Parathyroid adenoma (tissue), 2 donors: ENCODE measurements around the gene ENHO.
A peak's percentile ranks its signal among the peaks of the same experiment; 100 is the strongest.

Experiments
- H2AFZ ChIP-seq: fragments of 300-600 bp; sonication (generic); one replicate; pipeline ENCODE4 v1.7.0; 2017; ENCODE audit warnings: antibody characterized with exemption, mild to moderate bottlenecking
- H3K27ac ChIP-seq: fragments of 300-600 bp; sonication (generic); one replicate; pipeline ENCODE4 v1.7.0; 2017
- H3K27me3 ChIP-seq: fragments of 300-600 bp; sonication (generic); one replicate; pipeline ENCODE4 v1.7.0; 2017; ENCODE audit warnings: low read length; ENCODE audit not compliant: control insufficient read depth, insufficient read depth
- H3K36me3 ChIP-seq: fragments of 300-600 bp; sonication (generic); one replicate; pipeline ENCODE4 v1.7.0; 2017; ENCODE audit warnings: low read length; ENCODE audit not compliant: control insufficient read depth, insufficient read depth
- H3K4me1 ChIP-seq: fragments of 300-600 bp; sonication (generic); one replicate; pipeline ENCODE4 v1.7.0; 2017; ENCODE audit warnings: control low read depth
- H3K4me2 ChIP-seq: fragments of 300-600 bp; sonication (generic); one replicate; pipeline ENCODE4 v1.7.0; 2017; ENCODE audit warnings: low read length
- H3K4me3 ChIP-seq: fragments of 300-600 bp; sonication (generic); one replicate; pipeline ENCODE4 v1.7.0; 2017; ENCODE audit warnings: low read depth, low read length
- H3K79me2 ChIP-seq: fragments of 300-600 bp; sonication (generic); one replicate; pipeline ENCODE4 v1.7.0; 2017; ENCODE audit warnings: control low read depth
- H3K9ac ChIP-seq: fragments of 300-600 bp; sonication (generic); one replicate; pipeline ENCODE4 v1.7.0; 2017; ENCODE audit warnings: mild to moderate bottlenecking
- H3K9me3 ChIP-seq: fragments of 300-600 bp; sonication (generic); one replicate; pipeline ENCODE4 v1.7.0; 2017; ENCODE audit warnings: low read length; ENCODE audit not compliant: control insufficient read depth
- TF ChIP-seq, protein P1 (sequence below): fragments of 300-600 bp; sonication (generic); IDR thresholded peaks from one replicate; pipeline ENCODE4 v1.7.0; 2017; ENCODE audit warnings: antibody characterized with exemption, mild to moderate bottlenecking
- donor health status: primary hyperparathyroidism.

Gene ENHO

DNA sequence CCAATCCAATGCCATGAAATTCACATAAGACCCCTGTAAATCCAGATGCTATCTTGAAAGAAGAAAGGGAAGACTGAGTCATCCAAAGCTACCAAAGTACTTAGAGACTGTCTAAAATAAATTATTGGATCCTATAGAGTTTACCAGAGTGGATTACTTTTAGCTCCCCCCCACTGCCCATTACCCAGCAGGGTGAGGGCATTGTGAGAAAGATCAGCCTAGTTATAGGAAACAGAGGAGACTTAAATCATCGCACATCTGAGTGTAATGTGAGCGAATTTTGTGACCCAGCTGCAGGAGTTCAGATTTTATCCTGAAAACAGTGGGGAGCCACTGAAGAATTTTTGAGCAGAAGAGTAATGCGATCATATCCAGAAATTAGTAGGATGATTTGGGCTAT, 1.6 kb upstream of the ENHO start:
- H2AFZ ChIP-seq, result no peak overlapping the region
- no peaks in the 10 kb centered on the region for H3K9me3 ChIP-seq

DNA sequence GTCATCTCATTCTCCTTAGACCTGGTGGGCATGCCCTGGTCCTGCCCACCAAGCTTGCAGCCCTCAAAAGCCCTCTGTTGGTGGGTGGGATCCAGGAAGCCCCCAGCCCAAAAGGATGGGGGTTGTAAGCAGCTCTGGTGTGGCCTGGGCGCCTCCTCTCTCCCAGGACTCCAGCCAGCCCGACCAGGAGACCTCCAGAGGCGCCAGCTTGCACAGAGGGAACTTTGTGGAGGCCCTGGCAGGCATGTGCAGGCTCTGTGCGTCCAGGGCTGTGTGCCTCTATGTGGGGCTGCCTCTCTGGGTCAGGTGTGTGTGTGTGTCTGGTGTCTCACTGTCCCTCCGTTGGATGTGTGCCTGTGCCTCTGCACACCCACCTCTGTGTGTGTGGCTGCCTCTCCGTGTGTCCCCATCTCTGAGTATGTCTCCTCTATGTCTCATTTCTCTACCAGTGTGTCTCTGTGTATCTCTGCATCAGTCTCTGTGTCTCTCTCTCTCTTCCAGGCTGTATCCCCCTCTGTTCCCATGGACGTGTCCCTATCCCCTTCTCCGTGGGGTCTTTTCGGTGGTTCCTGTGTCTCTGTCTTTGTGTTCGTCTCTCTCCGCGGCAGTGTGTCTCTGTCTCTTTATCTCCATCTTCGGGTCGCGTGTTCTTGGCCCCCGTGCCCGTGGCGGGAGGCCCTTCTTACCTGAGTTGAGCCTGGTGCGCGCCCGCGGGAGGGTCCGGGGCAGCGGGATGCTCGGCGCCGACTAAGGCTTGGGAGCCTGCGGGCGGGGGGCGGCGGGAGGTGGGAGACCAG, 501 bp downstream of the ENHO start:
- H3K79me2 ChIP-seq, result no peaks in the 10 kb centered on the region
- H3K27me3 ChIP-seq, result no peaks in the 10 kb centered on the region
- H3K27ac ChIP-seq, result no peak overlapping the region
- no peak overlapping the region for H3K9ac ChIP-seq
- H3K9me3 ChIP-seq, result no peaks in the 10 kb centered on the region
- H3K4me2 ChIP-seq, result peak overlapping the region; percentile 66
- TF ChIP-seq, protein P1, sequence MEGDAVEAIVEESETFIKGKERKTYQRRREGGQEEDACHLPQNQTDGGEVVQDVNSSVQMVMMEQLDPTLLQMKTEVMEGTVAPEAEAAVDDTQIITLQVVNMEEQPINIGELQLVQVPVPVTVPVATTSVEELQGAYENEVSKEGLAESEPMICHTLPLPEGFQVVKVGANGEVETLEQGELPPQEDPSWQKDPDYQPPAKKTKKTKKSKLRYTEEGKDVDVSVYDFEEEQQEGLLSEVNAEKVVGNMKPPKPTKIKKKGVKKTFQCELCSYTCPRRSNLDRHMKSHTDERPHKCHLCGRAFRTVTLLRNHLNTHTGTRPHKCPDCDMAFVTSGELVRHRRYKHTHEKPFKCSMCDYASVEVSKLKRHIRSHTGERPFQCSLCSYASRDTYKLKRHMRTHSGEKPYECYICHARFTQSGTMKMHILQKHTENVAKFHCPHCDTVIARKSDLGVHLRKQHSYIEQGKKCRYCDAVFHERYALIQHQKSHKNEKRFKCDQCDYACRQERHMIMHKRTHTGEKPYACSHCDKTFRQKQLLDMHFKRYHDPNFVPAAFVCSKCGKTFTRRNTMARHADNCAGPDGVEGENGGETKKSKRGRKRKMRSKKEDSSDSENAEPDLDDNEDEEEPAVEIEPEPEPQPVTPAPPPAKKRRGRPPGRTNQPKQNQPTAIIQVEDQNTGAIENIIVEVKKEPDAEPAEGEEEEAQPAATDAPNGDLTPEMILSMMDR, result no peak
- H3K4me1 ChIP-seq, result peaks cover 5% of the 10 kb centered on the region
- H2AFZ ChIP-seq, result peak overlapping the region; percentile 89
- no peaks in the 10 kb centered on the region for H3K36me3 ChIP-seq
- peak overlapping the region; percentile 53 for H3K4me3 ChIP-seq

More for the DNA sequence above, 1.6 kb upstream of the ENHO start:
- Histone ChIP-seq H3K27me3 (no peaks in the 10 kb centered on the region), H3K4me2 (no peak overlapping the region), H3K79me2 (no peaks in the 10 kb centered on the region), H3K27ac (no peak overlapping the region), H3K36me3 (no peaks in the 10 kb centered on the region), H3K4me1 (peaks cover 5% of the 10 kb centered on the region), H3K9ac (no peak overlapping the region), H3K4me3 (no peak overlapping the region)
- TF ChIP-seq, protein P1, result no peak

DNA sequence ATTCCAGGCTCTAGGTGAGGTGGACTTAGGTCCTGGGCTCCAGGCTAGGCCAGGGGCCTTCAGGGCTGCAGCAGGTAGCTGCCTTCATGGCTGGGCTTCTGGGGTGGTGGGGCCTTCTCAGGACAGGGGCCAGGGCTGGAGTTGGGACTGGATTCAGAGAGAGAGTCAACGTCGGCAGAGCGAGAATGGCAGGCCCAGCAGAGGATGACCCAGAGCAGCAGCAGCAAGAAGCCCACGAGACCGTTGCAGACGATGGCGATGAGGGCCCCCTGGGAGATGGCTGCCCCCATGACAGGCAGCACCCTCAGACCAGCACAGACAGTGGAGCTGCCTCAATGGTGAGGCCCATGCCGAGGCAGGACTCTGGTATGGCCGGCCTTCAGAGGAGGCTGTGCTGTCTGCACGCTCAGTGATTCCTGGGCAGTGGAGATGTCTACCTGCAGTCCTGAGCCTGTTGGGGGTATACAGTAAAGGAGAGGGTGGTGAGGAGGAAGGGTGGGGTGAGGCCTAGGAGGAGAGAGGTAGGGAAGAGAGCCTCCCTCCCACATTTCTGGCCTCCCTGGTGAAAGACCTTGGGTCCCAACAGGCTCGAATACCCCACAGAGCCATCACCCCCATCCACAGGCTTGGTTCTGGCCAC, 1.3 kb downstream of the ENHO start:
- H3K27me3 ChIP-seq, result no peaks in the 10 kb centered on the region
- TF ChIP-seq, protein P1, result no peak
- no peak overlapping the region for H3K4me3 ChIP-seq
- no peaks in the 10 kb centered on the region for H3K79me2 ChIP-seq
- no peak overlapping the region for H3K9ac ChIP-seq
- H3K27ac ChIP-seq, result no peak overlapping the region
- no peak overlapping the region for H3K4me2 ChIP-seq
- H3K9me3 ChIP-seq, result no peaks in the 10 kb centered on the region
- peaks cover 5% of the 10 kb centered on the region for H3K4me1 ChIP-seq
- H2AFZ ChIP-seq, result no peak overlapping the region
- no peaks in the 10 kb centered on the region for H3K36me3 ChIP-seq

DNA sequence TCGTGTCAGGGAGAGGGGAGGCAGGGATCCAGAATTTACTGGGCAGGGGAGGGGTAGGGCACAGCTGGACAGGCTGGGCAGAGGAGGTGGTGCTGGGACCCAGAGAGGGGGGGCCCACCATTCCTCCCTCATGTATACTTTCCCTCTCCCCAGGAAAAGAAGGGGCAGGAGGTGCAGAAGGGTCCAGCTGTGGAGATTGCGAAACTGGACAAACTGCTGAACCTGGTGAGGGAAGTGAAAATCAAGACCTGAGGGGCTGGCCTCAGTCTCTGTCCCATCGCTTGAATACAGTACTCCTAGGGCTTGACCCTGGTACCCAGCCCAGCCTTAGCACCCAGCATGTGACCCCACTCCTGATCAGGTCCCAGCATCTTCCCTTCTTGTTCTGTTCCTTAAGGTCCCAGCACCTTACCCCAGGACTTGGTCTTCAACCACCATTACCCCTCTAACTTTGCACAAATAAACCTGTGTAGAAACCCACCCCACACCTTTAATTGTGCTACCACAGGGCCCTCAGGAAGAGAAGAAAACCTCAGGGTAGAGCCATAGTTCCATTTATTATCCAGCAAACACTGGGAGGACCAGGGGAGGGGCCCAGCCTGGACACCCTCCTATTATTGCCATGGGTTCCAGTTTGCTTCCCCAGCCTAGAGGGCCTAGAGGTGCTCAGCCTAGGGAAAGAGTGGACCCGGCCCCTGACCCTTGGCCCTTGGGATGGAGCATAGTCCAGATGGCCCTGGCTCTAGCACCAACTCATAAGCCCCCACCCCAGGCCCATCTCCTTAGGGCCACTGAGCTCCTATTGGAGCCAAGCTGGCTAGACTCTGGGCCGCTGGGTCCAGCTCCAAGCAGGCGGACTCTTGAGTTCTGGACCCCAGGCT, 2.0 kb downstream of the ENHO start:
- no peak overlapping the region for H3K4me3 ChIP-seq
- H3K27me3 ChIP-seq, result no peaks in the 10 kb centered on the region
- TF ChIP-seq, protein P1, result no peak
- H3K9ac ChIP-seq, result no peak overlapping the region
- H3K79me2 ChIP-seq, result no peaks in the 10 kb centered on the region
- H3K9me3 ChIP-seq, result no peaks in the 10 kb centered on the region
- H3K4me1 ChIP-seq, result peaks cover 5% of the 10 kb centered on the region
- no peaks in the 10 kb centered on the region for H3K36me3 ChIP-seq
- H3K27ac ChIP-seq, result no peak overlapping the region
- no peak overlapping the region for H2AFZ ChIP-seq
- H3K4me2 ChIP-seq, result no peak overlapping the region
